Activated CD4-positive, alpha-beta T cell treated with anti-CD3 and anti-CD28 coated beads for 48 hours (primary cell): ENCODE measurements around the gene LOX.
"Not testable (repeated sequence)": the region's sequence is repeated elsewhere in the genome, so short reads cannot be mapped to it uniquely, and the experiment has no call there.

Experiments
- DNase-seq: peaks from one replicate; pipeline ENCODE4 v3.0.0-alpha.2; 2020

Gene LOX

GRCh38 chr5:122095158-122095557 lies 17.1 kb upstream of the LOX start:
- no peak for DNase-seq

- not testable (repeated sequence) for DNase-seq
These were observed 16.2 kb upstream of the LOX start for GRCh38 chr5:122094251-122094650.

- DNase-seq: no peak
These were observed 15.5 kb upstream of the LOX start for GRCh38 chr5:122093415-122094180.

GRCh38 chr5:122091936-122092600 lies 14.0 kb upstream of the LOX start:
- DNase-seq: no peak

- DNase-seq: no peak
These were observed 11.3 kb upstream of the LOX start for GRCh38 chr5:122089096-122090013.

GRCh38 chr5:122085041-122085440 lies 7.0 kb upstream of the LOX start:
- no peak for DNase-seq

- DNase-seq: no peak
These were observed 5.5 kb upstream of the LOX start for GRCh38 chr5:122083535-122083934.

- no peak for DNase-seq
These were observed 3.5 kb upstream of the LOX start for GRCh38 chr5:122081541-122081940.

GRCh38 chr5:122077366-122078115 lies 518 bp downstream of the LOX start:
- DNase-seq: peak; percentile 23

GRCh38 chr5:122076669-122077365 lies 1.2 kb downstream of the LOX start:
- peak; percentile 77 for DNase-seq

GRCh38 chr5:122076050-122076461 lies 2.0 kb downstream of the LOX start:
- no peak for DNase-seq

GRCh38 chr5:122073864-122074263 lies 4.2 kb downstream of the LOX start:
- DNase-seq: no peak

- no peak for DNase-seq
These were observed 5.0 kb downstream of the LOX start for GRCh38 chr5:122073018-122073417.

- no peak for DNase-seq
These were observed 10.7 kb downstream of the LOX start for GRCh38 chr5:122067390-122067789.

GRCh38 chr5:122064992-122065391 lies 13.1 kb downstream of the LOX start:
- no peak for DNase-seq

GRCh38 chr5:122063836-122064235 lies 14.2 kb downstream of the LOX start:
- DNase-seq: no peak

GRCh38 chr5:122062205-122062604 lies 15.9 kb downstream of the LOX start:
- DNase-seq: no peak

GRCh38 chr5:122056913-122057312 lies 21.1 kb downstream of the LOX start:
- DNase-seq: no peak

- DNase-seq: no peak
These were observed 23.8 kb downstream of the LOX start for GRCh38 chr5:122054266-122054665.

- DNase-seq: no peak
These were observed 24.6 kb downstream of the LOX start for GRCh38 chr5:122053181-122054109.

GRCh38 chr5:122051569-122051968 lies 26.5 kb downstream of the LOX start:
- DNase-seq: no peak
